Stimulated activated CD8-positive, alpha-beta memory T cell treated with anti-CD3 and anti-CD28 coated beads, Interleukin-4, amount 100 ng/mL, for 24 hours (primary cell): ENCODE data around the gene CNTN1.

Experiments
- DNase-seq: peaks from one replicate; pipeline ENCODE4 v3.0.0-alpha.2; 2020; ENCODE audit warnings: low read depth

Gene CNTN1

DNA sequence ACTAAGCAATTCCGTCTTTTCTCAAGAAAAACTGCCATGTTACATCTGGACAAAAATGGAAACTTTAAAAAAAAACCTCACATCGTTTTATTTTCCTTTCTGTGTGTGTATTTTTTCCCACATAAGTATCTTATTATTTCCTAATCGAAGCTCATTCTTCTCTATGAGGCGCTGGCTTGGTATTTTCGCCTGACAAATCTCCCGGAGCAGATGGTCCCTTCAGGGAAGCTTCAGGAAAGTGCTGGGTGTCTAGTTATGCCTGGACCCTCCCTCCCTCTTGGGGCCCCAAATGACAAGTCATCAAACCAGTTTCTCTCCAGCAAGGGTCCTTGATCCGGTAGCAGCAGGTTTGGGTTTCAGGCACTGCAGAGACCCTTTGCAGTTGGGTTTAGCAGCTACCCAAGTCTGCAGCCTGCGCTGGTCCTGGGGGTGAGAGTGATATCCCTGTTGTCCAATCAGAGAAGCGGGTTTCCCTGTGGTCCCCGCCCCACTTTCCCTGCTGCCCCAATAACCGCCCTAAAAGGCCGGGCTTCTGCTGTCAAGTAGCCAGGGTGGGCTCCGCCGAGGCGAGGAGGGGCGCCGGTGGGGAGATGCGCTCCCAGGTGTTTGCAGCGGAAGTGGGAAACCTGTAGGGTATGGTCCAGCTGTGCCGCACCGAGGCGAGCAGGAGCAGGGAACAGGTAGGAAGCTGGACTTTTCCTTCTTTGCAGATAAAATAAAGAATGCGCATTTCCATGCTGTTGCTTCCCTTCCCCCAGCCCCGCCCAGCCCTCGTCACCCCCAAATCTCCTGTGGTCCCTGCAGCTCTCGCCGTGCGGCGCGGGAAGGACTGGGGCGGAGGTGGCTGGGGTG is at the start of gene CNTN1:
TSS of gene CNTN1 (plus strand) at position 527 of the 852 bp plus-strand sequence.
- no peak for DNase-seq

DNA sequence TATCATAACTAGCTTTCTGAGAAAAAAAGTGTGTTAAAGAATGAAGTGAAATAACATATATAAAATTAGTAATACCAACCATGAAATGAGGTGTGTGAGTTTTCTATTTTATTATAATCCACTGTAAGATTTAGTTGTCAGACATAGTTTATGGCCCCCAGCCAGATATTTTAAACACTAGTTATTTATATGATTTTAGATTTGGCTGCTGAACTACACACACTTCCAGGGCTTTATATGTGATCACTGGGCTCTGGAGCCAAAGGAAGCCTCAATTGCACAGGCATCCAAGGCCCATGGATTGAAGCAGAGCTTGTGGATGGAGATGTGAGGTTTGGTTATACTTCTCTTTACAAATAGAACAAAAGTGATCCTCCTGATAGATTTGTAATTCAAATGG is 48.7 kb upstream of the CNTN1 start:
- DNase-seq: no peak

DNA sequence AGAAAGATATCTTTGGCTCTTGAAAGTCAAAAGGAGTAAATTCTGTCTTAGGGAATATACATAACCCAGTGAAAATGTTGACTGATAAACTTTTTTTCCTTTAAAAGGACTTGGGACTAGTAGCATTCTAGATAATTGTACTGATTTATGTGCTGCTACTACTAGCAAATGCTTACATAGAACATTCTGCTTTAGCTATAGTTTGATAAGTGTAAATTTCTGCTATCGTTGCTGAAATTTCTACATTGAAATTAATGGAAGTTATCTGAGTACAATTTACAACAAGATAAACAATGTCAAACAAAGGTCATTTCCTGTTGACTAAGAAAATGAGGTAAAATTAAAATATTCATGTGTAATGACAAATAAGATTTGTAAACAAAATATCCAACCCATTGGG is 48.3 kb upstream of the CNTN1 start:
- no peak for DNase-seq

DNA sequence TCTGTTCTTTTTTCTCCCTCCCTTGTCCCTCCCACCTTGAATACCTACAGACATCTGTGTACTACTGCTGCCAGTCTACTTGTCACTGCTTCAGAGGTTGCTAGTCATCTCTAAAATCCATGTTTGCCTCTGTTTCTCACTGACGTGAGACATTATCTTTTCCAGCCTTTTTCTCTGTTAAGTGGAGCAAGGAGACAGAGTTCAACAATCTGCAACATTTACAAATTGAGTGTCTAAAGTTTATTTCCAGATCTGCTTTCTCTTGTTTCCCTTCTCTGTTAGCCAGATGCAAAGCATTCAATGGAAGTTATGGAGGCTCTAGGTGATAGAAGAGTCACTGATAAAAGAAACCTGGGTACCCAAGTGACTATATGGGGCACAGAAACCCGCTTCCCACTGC is 47.5 kb upstream of the CNTN1 start:
- DNase-seq: no peak

DNA sequence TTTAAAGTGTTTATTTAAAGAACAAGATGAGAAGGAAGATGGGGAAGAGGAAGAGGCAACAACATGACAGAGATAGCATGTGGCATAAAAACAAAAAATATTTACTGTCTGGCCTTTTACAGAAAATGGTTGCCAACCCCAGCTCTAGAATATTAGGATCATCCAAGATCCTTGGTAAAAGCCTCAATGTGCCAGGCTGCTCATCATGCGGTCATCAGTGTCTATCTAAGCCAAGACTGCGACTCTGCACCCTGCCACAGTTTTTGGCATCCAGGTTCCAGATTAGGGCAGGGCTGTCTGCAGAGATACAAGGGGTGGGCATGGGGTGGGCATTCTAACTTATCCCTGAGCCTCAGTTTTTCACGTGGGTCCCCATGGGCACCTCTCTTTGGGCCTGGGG is 46.9 kb upstream of the CNTN1 start:
- DNase-seq: no peak

DNA sequence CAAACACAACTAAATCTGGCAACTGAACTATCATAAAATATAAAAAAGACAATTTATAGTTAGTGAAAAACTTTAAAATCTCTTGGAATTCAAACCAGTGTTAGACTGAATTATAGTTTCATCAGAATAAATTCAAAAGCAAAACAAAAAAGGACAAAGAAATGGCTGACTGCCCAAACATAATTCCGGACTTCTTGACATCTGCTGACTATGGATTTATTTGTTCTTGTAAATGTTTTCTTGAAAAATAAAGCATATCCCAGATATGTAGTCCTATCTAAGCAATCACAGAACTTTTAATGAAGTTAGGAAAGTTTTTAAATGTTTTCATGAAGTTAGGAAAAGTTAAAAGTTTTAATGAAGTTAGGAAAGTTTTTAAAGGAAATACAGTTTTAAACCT is 45.8 kb upstream of the CNTN1 start:
- no peak for DNase-seq

DNA sequence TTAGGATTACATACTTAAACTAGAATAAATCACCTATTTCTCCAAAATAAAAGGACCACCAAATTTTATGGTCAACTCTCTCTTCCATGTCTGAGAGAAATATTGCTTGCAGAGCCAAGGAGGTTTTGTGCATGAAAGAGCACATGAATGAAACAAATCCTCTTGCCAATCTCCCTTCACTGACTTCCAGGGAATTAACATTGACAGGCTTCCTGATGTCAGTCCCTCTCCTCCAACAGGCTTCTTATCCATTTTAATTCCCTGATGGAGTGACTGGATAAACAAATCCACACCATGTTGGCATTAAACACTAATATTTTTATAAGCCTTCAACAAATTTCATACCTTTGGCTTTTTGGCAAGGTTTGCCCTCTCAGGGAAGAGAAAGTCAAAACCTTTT is 45.3 kb upstream of the CNTN1 start:
- DNase-seq: no peak

DNA sequence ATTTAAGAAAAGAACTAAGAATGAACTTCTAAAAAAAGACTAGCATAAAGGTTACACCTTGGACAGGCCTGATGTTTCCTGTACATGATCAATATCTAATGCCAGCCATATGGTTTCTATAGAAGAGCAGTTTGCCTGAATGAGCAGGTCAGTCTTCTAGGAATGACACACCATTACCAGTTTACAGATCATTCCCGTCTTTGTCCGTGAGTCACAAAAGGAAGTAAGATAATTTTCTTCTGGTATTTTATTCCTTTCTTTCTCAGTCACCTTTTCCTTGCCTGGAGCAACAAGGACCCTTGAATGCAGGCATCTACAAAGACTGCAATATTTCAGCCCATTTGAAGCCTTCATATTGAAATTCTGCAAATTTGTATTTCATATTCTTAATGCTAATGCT is 44.6 kb upstream of the CNTN1 start:
- no peak for DNase-seq

DNA sequence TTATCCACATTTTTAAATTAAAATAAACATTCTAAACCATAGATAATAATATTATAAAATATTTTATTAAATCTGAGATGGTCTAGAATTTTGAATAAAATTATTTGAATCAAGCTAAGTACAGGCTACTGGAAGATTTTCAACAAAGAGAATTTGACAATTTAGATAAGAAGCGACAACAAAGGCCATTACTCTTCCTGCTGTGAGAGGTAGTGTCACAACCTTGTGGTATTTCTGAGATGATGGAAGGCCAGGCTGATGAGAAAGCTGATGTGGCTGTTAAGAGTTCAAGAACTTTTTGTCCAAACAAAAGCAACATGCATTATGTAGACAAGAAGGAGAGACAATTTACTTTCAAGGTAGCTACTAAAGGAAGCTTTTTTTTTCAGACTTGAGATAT is 43.7 kb upstream of the CNTN1 start:
- no peak for DNase-seq

DNA sequence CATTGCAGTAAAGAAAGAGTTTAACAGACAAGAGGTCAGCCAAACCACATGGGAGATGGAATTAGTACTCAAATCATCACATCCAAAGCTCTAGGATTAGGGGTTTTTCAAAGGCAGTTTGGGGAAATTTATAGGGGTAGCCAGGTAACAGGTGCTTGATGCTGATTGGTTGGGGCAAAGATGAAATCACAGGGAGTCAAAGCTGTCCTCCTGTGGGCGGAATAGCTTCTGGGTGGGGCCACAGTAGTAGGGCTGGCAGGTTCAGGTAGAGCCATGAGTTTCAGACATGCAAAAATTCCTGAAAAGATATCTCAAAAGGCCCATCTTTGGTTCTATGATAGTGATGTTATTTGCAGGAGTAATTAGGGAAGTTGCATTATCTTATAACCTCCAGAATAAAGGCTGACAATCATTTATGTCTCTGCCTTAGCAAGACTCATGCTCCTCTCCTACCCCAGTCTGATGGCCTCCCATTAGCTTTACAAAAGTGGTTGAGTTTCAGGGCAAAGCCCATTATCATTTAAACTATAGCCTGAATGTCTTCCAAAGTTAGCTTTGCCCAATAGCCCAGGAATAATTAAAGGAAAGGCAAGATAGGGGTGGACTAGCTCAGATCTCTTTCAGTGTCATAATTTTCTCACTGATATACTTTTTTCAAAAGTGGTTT is 42.1 kb upstream of the CNTN1 start:
- no peak for DNase-seq

DNA sequence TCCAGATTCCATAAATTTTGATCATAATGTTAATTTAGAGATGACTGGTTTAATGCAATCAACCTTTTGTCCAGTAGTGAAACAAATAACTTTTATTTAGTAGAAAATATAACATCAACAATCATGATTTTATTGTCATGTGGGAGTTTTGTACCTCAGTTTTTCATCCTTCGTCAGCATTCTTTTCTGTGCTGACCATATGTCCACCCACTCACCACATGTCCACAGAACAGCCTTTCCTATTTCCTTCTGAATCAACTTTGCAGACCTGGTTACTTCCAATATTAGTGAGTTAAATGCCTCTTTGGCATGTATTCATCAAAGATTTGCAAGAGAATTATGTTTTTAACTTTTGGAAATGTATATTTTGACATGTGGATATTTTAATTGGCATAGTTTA is 36.8 kb upstream of the CNTN1 start:
- no peak for DNase-seq

DNA sequence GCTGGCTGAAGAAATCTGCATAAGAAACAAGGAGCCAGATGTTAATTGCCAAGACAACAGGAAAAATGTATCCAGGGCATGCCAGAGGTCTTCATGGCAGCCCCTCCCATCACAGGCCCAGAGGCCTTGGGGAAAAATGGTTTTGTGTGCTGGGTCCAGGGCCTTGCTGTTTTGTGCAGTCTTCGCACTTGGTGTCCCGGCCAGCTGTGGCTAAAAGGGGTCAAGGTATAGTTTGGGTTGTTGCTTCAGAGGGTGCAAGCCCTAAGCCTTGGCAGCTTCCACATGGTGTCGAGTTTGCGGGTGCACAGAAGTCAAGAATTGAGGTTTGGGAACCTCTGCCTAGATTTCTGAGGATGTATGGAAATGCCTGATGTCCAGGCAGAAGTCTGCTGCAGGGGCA is 29.9 kb upstream of the CNTN1 start:
- no peak for DNase-seq

DNA sequence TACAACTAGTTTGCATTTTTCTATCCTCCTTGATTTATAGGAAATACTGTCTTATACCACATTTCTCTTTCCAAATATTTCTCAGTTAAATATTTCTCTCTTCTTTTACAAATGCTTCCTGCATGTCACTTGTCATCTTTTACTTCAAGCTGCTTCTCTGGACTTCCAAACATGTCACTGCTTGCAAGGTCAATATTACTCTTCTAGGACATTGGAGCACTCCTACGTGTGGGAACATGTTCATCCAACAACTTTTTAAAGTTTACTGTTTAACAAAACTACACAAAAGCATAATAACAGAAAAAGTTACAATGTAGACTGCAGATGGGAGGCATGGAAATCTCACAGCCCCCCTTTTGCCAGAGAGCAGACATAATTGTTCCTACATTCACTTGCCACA is 28.5 kb upstream of the CNTN1 start:
- no peak for DNase-seq

DNA sequence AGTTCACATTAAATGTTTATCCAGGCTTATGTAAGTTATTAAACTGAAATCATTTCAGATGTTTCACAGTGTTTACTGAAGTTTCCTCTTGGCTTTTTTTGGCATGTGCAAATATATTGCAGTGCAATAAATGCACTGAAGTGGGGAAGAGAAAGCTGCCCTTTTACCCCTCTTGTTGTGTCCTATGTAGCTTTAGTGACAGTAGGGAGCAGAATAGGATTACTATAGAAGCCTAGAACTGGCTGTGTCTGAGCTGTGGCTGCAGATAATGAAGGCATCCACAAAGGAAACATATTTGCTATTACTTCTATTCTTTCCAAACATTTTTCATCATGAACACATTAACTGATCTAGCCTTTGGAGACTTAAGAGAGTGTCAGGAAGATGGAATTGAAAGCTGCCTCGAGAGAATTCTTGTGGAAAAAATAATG is 24.1 kb upstream of the CNTN1 start:
- no peak for DNase-seq

DNA sequence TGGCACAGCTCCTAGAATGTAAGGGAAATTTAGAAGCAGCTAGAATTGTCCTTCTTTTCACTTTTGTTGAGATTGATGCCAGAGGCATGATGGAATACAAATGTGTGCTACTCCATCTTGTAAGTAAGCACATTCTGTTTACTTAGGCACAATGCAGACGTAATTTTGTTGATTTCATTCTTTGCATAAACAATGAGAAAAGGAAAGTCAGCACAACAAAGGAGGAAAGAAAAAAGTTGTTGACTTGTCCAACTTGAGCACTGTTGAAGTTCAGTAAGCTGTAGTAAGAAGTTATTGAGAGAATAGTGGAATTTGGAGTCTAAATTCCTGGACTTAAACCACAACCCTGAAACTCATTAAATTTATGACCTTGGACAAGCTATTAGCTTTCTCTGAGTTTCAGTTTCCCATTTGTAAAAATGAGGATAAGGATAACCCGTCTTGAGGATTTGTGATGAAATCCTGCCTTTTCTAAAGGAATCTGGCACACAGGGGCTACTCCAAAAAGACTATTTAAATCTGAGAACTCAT is 19.4 kb upstream of the CNTN1 start:
- DNase-seq: no peak

DNA sequence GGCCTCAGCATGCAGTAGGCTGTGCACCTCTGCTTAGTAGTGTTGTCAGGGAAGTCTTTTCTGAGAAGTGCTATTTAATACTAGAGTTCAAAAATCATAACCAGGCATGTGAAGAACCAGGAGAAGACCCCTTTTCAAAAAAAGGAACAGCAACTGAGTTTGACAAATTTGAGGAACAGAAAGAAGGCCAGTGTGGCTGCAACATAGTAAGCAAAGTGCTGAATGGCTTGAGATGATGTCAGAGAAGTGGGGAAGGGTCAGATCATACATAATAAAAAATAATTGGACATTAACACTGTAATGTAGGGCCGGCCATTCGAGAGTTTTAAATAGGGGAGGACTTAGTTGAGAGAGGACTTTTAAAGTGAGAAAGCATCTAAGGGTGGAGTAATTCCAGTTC is 11.1 kb upstream of the CNTN1 start:
- DNase-seq: no peak

DNA sequence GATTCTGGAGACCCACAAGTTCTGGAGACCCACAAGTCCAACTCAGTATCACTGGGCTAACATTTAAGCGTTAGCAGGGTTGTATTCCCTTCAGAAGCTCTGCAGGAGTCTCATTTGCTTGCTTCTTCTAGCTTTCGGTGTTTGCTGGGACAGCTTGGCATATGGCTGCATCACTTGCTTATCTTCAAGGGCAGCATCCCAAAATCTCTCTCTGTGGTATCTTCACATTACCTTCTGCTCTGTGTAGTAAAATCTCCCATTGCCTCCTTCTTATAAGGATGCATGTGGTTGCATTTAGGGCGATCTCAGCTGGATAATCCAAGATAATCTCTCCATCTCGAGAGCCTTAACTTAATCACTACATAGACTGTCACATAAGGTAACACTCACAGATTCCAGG is 7.3 kb upstream of the CNTN1 start:
- no peak for DNase-seq

DNA sequence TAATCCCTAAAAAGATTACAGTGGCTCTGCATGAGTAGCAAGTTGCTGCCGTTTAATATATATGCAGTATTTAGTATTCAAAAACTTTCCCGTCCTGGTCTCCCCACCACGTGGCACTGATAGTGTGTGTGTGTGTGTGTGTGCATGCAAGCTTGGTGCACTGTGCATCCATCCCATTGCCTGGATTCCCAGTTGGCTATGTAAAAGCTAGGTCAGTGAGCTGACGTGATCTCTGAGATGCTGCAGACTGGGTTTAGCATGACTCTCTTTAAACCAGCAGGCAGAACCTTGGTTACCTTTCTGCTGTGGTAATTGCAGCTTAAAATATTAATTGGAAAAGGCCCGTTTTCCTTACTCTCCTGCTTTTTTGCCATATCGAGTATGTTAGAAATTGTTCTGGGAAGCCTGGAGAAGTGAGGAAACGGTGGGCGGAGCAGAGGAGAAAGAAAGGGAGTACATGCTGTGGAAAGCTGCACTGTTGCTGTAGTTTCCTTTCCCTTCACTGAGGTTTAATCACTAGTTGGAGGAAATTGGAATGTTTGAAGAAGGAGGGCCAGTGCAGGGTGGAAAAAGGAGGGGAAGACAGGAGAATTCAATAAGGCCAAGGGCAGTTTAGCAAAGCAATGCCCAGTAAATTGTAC is 4.0 kb upstream of the CNTN1 start:
- DNase-seq: no peak

DNA sequence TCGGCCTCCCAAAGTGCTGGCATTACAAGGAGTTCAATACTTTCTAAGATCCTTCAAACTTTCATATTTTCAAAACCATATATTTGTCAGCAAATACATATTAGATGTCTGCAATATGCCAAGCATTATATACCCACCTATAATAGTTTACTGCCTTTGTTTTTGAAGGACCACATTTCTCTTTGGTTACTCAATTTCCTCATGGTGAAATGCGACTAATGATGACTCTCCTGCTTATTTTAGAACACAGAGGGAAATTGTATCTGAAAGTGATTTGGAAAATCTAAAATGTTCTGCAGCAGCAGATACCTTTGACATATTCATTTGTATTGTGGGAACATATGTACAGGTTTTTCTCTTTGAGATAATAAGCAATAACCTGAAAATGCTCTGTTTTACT is 2.7 kb upstream of the CNTN1 start:
- DNase-seq: no peak

DNA sequence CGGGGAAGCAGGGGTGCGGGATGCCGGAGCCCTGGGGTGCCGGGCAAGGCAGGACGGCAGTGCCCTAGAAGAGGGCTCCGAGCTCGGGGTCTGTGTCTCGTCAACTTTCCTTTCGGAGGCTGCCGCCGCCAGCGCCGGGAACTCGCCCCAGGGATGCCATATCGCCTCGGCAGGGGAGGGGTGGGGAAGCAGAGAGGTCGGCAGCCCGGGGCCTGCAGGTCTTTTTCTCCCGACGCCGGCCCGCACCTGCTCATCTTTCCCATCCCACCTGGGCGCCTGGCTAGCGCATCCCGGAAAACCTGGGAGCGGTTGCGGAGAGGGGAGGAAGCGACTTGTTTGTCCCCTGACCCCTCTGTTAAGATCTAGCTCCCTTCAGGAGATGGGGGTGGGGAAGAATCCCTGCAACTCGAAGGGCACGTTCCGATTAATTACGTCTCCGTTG is 547 bp downstream of the CNTN1 start:
- no peak for DNase-seq

DNA sequence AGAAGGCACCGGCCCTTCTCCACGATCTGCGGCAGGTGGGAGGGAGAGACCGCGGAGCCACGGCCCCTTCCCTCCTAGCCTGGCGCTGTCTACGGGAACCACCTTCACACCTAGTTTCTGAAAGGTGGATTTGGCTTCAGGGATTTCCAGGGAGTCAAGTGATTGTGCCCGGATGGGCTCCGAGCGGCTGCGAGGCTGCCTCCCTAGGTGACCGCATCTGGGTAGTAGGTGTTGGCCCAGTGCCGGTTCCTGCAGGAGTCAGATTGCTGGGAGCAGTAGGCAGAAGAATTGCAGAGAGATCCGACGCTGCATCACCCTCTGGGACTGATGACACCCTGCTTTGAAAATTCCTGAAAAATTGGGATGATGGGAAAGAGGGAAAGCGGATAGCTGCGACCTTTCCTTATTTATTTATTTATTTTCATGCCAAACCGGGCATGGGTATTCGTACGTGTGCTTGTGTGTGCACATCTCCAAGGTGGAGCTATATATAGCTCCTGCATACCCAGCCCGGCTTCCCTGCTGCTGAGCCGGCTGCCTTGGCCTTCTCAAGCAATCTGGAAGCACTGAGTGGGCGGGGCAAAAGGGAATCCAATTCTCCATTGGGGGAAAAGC is 1.1 kb downstream of the CNTN1 start:
- no peak for DNase-seq

DNA sequence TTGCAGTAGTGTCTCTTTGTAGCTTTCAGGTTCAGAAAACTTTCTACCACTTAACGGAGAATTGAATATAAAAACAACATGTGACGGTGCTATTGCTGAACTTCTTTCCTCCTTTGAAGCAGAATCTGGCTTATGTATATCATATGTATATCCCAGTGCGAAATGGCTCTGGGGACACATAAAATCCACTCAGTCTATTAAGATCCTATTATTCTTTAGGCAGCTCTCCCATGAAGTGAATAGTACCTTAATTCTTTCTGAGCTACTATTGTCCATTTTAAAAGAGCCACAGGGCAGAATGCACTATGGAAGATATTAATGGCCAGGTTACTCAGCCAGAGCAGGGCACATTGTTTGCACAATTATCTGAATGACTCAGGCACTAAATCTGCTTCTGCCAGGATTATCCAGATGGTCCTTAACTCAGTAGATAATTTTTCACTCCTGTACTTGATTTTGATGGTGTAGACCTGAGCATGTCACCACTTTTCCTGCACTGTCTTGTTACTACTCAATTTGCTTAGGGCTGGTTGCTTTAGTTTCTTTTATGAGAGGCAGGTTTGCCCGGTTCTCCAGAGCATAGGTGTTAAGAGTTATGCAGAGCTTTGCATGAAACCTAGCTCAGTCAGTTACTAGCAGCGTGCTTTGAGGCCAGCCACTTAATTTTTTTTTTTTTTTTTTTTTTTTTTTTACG is 5.5 kb downstream of the CNTN1 start:
- no peak for DNase-seq
